Stimulated activated naive CD8-positive, alpha-beta T cell treated with anti-CD3 and anti-CD28 coated beads, Interleukin-15, Interleukin-2, amounts not matched to agents 100 U/mL and 50 U/mL, for 24 hours (primary cell): Measurements from ENCODE around the gene AFMID.
"Not testable (repeated sequence)": the region's sequence is repeated elsewhere in the genome, so short reads cannot be mapped to it uniquely, and the experiment has no call there.

ENCODE experiments used
- ATAC-seq: fragments of 150-1000 bp; cut with Tn5 transposase; one replicate; pipeline ENCODE4 v1.10.0; 2021
- DNase-seq: peaks from one replicate; pipeline ENCODE4 v3.0.0; 2021

The AFMID gene

DNA sequence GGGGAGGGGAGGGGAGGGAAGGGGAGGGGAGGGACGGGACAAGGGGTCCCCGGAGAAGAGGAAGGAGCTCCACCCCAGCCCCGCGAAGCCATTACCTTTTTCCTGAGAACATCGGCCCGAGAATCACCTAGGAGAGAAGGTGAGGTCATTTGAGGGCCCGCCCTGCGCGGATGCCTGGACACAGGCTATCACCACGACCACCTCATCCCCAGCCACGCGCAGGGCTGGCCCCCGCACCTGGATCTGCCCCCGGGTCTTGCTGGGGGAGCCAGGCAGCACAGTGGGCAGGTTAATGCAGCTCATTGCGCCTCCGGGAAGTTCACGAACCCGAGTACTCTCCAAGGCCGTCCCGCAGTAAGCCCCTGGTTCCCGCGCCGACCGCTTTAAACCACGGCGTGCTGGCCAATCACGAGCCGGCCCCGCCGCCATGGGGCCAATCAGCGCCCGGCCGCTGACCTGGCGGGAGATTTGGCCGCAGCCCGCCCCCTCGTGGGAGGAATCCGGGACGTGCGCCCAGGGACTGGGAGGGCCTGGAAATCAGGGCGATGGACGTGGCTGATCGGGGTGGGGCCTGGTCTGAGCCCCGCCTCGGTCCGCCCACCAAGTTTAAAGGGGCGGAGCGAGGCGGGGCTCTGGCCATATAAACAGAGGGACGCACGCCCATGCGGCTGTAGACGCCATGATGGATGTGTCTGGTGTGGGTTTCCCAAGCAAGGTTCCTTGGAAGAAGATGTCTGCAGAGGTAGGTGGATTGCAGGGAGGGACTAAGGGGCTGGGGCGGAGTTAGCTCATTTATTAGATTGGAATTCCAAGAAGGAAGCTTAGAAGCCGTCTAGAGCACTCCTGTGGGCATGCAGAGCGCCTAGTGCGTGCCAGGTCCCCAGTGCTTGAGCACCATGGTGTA lies at the start of gene AFMID, which contains the start of gene TK1:
Gene AFMID, plus strand, starts transcription at position 671 of the 904 bp plus-strand sequence. Its CDS starts 9 bp downstream, at position 680.
Gene TK1, minus strand, starts transcription at position 361 of the 904 bp plus-strand sequence. Its CDS starts 58 bp downstream, at position 303.
- peak; percentile 98 for ATAC-seq

DNA sequence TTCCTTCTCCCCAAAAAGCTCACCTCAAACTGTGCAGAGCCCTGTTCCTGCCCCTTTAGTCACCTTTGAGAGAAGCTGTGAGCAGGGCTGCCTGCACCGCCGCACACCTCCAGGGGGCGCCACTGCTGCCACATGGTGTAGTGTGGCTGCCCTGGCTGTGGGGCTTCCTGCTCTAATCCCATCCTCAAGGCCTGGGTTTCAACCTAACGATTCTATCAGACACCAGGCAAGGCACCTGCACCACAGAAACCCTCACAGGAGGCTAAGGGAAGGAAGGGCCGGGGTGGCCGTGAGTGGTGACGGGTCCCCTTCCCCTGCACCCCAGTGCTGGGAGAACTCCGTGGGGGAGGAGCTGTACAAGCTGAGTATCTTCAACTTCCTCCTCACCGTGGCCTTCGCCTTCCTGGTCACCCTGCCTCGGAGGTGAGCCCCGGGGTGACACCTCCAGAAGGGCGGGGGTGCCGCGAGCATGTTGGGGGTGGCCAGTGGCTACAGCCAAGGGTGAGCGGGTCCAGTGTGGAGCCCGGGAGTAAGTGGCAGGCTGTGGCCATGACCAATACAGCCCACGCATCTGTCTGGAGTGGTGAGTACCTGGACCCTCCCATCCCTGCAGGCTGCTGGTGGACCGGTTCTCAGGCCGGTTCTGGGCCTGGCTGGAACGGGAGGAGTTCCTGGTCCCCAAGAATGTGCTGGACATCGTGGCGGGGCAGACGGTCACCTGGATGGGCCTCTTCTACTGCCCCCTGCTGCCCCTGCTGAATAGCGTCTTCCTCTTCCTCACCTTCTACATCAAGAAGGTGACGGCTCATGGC lies 49.6 kb upstream of the AFMID start:
- DNase-seq (peak; percentile 72), ATAC-seq (no peak)

More for the DNA sequence above, at the start of gene AFMID, which contains the start of gene TK1:
- DNase-seq = peak; percentile 99

DNA sequence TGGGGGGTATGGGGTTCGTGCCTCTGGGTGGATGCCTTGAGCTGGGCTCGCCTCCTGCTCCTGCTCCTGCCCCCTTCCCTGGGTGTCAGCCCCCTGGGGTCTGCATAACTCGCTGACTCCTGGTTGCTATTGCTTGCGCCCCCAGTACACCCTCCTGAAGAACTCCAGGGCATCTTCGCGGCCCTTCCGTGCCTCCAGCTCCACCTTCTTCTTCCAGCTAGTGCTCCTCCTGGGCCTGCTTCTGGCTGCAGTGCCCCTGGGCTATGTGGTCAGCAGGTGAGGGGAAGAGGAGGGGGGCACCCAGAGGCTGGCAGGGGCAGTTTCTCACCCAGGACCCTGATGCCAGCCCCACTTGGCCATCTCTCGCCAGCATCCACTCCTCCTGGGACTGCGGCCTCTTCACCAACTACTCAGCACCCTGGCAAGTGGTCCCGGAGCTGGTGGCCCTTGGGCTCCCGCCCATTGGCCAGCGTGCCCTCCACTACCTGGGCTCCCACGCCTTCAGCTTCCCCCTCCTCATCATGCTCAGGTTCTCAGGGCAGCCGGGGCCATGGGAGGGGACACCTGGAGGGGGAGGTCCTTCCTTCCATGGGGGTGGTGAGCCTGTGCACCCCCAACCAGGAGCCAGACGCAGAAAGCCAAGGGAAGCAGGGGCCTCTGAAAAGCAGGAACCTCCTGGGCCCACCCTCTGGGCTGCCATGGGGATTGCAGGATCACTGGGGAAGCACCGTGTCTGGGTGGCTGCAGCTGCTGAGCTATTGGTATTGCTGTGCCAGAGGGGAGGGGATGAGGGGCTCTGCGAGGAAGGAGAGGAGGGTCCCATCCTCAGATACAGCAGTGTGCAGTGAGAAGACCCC lies 48.7 kb upstream of the AFMID start:
- no peak for ATAC-seq
- DNase-seq = no peak

GRCh38 chr17:78139861-78140168 lies 47.3 kb upstream of the AFMID start:
- not testable (repeated sequence) for ATAC-seq, DNase-seq

- ATAC-seq = peak; percentile 89
- peak; percentile 97 for DNase-seq
Measured at GRCh38 chr17:78140169-78141051, 46.8 kb upstream of the AFMID start.

- no peak for ATAC-seq
- no peak for DNase-seq
Measured at GRCh38 chr17:78141437-78142118, 45.6 kb upstream of the AFMID start.

GRCh38 chr17:78142119-78142861 lies 44.9 kb upstream of the AFMID start:
- ATAC-seq (no peak), DNase-seq (no peak)

GRCh38 chr17:78143214-78144146 lies 43.7 kb upstream of the AFMID start:
- ATAC-seq = no peak
- DNase-seq = no peak

DNA sequence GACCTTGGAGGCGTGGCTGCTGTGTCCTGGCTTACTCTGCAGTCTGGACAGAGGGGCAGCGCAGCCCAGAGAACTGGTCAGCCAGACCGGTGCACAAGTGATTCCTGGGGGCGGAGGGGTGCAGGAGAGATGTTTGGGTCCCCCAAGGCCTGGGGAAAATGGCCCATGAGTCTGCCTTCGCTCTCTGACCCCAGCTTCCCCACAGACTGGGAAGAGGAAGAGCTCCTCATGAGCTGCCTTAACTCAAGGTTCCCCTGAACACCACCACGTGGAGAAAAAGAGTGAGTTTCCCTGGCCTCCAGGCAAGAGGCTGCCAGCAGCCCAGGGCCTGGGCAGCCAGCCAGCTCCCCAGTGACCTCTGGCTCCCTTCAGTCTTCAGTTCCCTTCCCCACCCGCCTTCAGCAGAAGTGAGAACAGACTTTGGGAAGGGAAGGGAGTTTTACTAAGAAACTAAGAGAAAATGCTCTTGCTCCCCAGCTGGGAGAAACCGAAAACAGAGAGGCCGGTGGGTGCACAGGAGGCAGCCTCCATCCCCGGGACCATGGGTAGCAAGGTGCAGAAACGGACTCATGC lies 42.9 kb upstream of the AFMID start:
- no peak for DNase-seq
- no peak for ATAC-seq

- DNase-seq (no peak), ATAC-seq (no peak)
Measured at GRCh38 chr17:78144736-78145641, 42.2 kb upstream of the AFMID start.

DNA sequence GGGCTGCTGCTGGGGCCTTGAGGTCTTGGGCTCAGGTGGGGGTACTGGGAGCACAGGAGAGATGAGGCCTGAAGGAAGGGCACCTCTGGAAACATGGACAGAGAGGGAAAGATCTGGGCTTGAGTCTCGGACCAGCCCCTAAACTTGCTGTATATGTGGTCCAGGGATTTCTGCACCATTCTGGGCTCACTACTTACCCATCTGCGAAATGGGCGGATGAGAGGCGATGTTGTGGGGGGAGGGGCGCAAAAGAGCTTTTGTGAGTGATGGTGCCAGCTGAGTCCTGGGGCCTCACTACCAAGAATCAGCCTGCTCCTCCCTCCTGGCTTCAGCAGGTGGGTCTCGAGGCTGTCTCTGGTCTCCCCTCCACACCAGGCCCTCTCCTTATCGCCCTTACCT lies 40.7 kb upstream of the AFMID start:
- DNase-seq = no peak

GRCh38 chr17:78146881-78147280 lies 40.3 kb upstream of the AFMID start:
- ATAC-seq (no peak), DNase-seq (no peak)

More for the DNA sequence above, 40.7 kb upstream of the AFMID start:
- ATAC-seq = no peak

- ATAC-seq = peak; percentile 6
- no peak for DNase-seq
Measured at GRCh38 chr17:78147315-78147998, 39.7 kb upstream of the AFMID start.

GRCh38 chr17:78148286-78149016 lies 38.7 kb upstream of the AFMID start:
- ATAC-seq (no peak), DNase-seq (no peak)

DNA sequence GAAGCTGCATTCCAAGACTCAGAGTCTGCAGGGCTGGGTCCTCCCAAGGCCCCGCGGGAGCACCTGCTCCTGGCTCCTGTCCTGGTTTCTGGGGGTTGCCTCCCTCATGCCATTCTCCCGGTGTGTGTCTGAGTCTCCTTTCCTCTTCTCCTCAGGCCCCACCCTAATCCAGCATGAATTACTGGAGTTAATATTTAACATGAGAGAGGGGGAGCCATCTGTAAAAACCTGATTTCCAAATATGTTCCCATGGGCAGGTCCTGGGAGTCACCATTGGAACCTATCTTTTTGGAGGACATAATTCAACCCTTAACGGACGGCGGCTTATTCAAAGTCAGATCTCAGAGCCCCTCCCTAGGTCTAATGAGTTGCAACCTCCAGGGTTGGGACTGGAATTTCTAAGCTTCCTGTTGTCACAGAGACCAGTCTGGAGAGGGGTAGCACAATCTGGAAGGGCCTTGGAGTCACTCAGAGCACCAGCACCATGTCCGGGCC lies 35.6 kb upstream of the AFMID start:
- no peak for ATAC-seq
- no peak for DNase-seq
